Bronchial epithelial cell (primary cell): Measurements from ENCODE around the gene CHST5. TPM values are rescaled to one million over a fixed set of nuclear protein-coding genes. Genes with fewer than 3 reads are reported as not detected.
"Not testable (repeated sequence)": the region's sequence is repeated elsewhere in the genome, so short reads cannot be mapped to it uniquely, and the experiment has no call there.

ENCODE experiments used
- DNase-seq: peaks from one replicate; pipeline ENCODE4 v3.0.0-alpha.2; 2010; ENCODE audit warnings: low read depth
- FAIRE-seq: peaks from 2 replicates; lab custom pipeline; 2011; peaks lifted over from hg19 to GRCh38; lab: Jason Lieb, UNC
- H3K27me3 ChIP-seq: 2 replicates; pipeline ENCODE4 v1.5.1; 2011; ENCODE audit warnings: low read length; ENCODE audit not compliant: control insufficient read depth, insufficient read depth
- H3K36me3 ChIP-seq: 2 replicates; pipeline ENCODE4 v1.5.1; 2011; ENCODE audit warnings: low read length; ENCODE audit not compliant: control insufficient read depth, insufficient read depth
- H3K4me3 ChIP-seq: 2 replicates; pipeline ENCODE4 v1.5.1; 2011; ENCODE audit warnings: mild to moderate bottlenecking, low read depth, low read length, control low read depth
- CTCF ChIP-seq: IDR thresholded peaks from 2 replicates; pipeline ENCODE4 v1.5.1; 2011; ENCODE audit warnings: mild to moderate bottlenecking, moderate library complexity, low read length, control low read depth, inconsistent platforms; ENCODE audit not compliant: insufficient read depth, severe bottlenecking
- total RNA-seq: library from RNA; depleted of rRNA; stranded (reverse); fragments of >200 nt; gene quantifications from 2 replicates; pipeline ENCODE4 v1.2.1, GENCODE V29; 2014

Gene CHST5
- total RNA-seq, 1 donor from 2014 or later: not detected

DNA sequence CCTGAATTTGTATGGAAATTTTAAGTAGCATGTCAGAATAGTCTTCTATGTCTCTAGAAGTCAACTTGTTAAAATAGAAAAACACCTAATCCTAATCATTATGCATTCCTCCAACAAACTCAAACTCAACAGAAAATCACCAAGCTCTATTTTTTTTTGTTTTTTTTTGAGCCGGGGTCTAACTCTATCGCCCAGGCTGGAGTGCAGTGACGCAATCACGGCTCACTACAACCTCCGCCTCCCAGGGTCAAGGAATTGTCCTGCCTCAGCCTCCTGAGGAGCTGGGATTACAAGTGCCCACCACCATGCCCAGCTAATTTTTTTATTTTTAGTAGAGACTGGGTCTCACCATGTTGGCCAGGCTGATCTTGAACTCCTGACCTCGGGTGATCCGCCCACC is 10.4 kb upstream of the CHST5 start:
- DNase-seq (no peak), FAIRE-seq (no peak)
- no peak overlapping the region for H3K4me3 ChIP-seq
- no peak for TF ChIP-seq CTCF
- no peaks in the 10 kb centered on the region for H3K27me3 ChIP-seq
- H3K36me3 ChIP-seq: no peaks in the 10 kb centered on the region

- H3K27me3 ChIP-seq, H3K36me3 ChIP-seq, FAIRE-seq, DNase-seq, H3K4me3 ChIP-seq: not testable (repeated sequence)
These were observed 10.0 kb upstream of the CHST5 start for GRCh38 chr16:75545879-75546278.

DNA sequence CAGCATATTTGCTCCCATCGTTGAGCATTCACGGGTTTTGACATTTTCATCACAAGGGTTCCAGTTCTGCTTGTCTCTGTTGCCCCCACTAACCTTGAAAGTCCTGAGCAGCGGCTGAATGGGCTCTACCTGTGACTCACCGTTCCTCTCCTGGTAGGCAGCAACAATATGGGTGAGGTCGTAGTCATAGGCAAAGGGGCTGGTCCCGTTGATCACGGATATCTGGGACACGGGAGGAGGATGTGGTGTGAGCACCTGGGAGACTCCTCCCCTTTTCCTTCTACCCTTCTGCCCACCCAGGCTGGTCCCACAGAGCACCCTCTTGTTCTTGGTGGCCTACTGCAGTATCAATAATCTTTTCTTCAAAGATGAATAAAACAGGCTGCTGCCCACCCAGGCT is 6.6 kb upstream of the CHST5 start:
- not testable (repeated sequence) for DNase-seq, H3K36me3 ChIP-seq, H3K27me3 ChIP-seq, FAIRE-seq, H3K4me3 ChIP-seq

- H3K36me3 ChIP-seq: no peaks in the 10 kb centered on the region
- TF ChIP-seq CTCF: no peak
- no peaks in the 10 kb centered on the region for H3K27me3 ChIP-seq
- no peak overlapping the region for H3K4me3 ChIP-seq
- FAIRE-seq (no peak), DNase-seq (no peak)
These were observed 5.3 kb upstream of the CHST5 start for GRCh38 chr16:75541236-75541635.

- H3K4me3 ChIP-seq, FAIRE-seq, DNase-seq, H3K27me3 ChIP-seq, H3K36me3 ChIP-seq: not testable (repeated sequence)
These were observed 3.1 kb upstream of the CHST5 start for GRCh38 chr16:75538882-75539565.

DNA sequence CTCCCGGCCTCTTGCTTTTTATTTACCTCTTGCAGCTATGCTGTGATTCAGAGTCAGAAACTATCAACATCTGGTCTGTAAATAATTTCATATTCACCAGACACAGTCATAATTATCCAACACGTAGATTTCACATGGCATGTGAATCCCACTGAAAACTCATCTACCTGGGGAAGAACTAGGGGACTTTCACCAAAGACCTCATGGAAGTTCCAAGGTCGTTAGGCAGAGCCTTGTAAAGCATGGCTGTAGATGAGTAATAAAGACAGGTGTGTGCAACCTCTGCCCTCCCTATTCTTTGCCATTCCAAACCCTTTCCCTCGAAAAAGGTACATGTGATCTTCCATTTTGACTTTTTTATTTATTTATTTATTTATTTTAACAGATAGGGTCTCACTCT is 1.9 kb upstream of the CHST5 start:
- TF ChIP-seq CTCF: no peak
- DNase-seq (no peak), FAIRE-seq (no peak)
- no peak overlapping the region for H3K4me3 ChIP-seq
- H3K36me3 ChIP-seq: no peaks in the 10 kb centered on the region
- H3K27me3 ChIP-seq: peaks cover 2% of the 10 kb centered on the region

DNA sequence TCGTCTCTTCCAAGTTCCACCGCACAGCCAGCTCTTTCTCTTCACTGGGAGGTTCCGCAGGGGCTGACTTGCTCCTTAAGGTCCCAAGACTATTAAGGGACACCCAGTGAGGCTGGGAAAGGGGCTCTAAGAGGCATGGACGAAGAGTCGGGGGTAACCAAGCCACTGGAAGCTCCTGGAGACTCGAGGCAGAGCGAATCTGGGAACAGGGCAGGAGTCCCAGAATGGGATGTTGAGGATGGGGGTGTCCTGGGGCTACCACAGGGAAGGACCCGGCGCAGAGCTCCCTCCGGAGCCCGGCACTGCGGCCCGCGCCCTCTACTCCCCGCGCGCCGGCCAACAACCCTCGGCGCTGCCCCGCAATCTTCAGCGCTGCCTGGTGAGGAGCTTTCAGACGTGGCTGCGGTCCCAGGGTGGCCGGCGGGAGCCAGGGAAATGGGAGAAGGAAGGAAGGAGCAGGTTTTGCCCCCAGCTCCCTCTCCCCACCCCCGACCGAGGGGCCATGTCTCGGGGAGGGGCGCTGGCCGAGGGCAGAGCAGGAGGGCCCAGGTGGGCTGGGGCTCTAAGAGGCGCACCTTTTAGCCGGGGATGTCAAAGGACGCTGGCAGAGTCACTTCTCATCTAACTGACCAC is 581 bp downstream of the CHST5 start:
- Histone ChIP-seq H3K36me3 (no peaks in the 10 kb centered on the region), H3K27me3 (peaks cover 2% of the 10 kb centered on the region), H3K4me3 (no peak overlapping the region)
- no peak for DNase-seq
- FAIRE-seq: no peak
- TF ChIP-seq CTCF: no peak
